Loucy (cell line): ENCODE measurements around the gene SAPCD1.

Experiments used
- H2AFZ ChIP-seq: fragments of 200-600 bp; sonication (generic); 2 replicates; pipeline ENCODE4 v1.6.0; 2016; ENCODE audit warnings: antibody characterized with exemption, mild to moderate bottlenecking, low read length, moderate library complexity
- H3F3A ChIP-seq: fragments of 200-600 bp; 2 replicates; pipeline ENCODE4 v1.6.0; 2016; ENCODE audit warnings: antibody characterized with exemption, low read depth, mild to moderate bottlenecking
- H3K27me3 ChIP-seq: fragments of 200-600 bp; sonication (generic); 2 replicates; pipeline ENCODE4 v1.6.1; 2014; ENCODE audit warnings: low read length, mild to moderate bottlenecking; ENCODE audit not compliant: insufficient read depth, poor library complexity, severe bottlenecking
- H3K36me3 ChIP-seq: fragments of 200-600 bp; sonication (generic); 2 replicates; pipeline ENCODE4 v1.6.1; 2016; ENCODE audit warnings: low read length; ENCODE audit not compliant: insufficient read depth
- H3K4me1 ChIP-seq: fragments of 200-600 bp; sonication (generic); 2 replicates; pipeline ENCODE4 v1.5.1; 2014; ENCODE audit warnings: low read length, mild to moderate bottlenecking; ENCODE audit not compliant: insufficient read depth, poor library complexity, severe bottlenecking
- H3K4me2 ChIP-seq: fragments of 200-600 bp; sonication (generic); 2 replicates; pipeline ENCODE4 v1.6.0; 2014; ENCODE audit warnings: antibody characterized with exemption, low read length, low read depth, mild to moderate bottlenecking; ENCODE audit not compliant: poor library complexity, severe bottlenecking
- H3K4me3 ChIP-seq: fragments of 200-600 bp; sonication (generic); 2 replicates; pipeline ENCODE4 v1.5.1; 2014; ENCODE audit warnings: low read length, mild to moderate bottlenecking, mixed read lengths; ENCODE audit not compliant: poor library complexity, severe bottlenecking
- H3K79me2 ChIP-seq: fragments of 200-600 bp; sonication (generic); 2 replicates; pipeline ENCODE4 v1.6.1; 2014; ENCODE audit warnings: low read length; ENCODE audit not compliant: insufficient read depth
- H3K9ac ChIP-seq: fragments of 200-600 bp; sonication (generic); 2 replicates; pipeline ENCODE4 v1.6.0; 2014; ENCODE audit warnings: mild to moderate bottlenecking, low read depth, low read length, moderate library complexity; ENCODE audit not compliant: poor library complexity, severe bottlenecking
- H3K9me2 ChIP-seq: fragments of 200-600 bp; sonication (generic); replicated peaks from 2 replicates; pipeline ENCODE4 v1.6.1; 2016; ENCODE audit warnings: low read depth, low read length, mixed read lengths
- H3K9me3 ChIP-seq: fragments of 200-600 bp; sonication (generic); 2 replicates; pipeline ENCODE4 v1.6.1; 2014; ENCODE audit warnings: mild to moderate bottlenecking, antibody characterized with exemption, low read length, low read depth; ENCODE audit not compliant: insufficient read depth
- H4K20me1 ChIP-seq: fragments of 200-600 bp; sonication (generic); 2 replicates; pipeline ENCODE4 v1.6.0; 2014; ENCODE audit warnings: antibody characterized with exemption, low read length, mild to moderate bottlenecking; ENCODE audit not compliant: insufficient read depth, poor library complexity, severe bottlenecking
- CTCF ChIP-seq: fragments of 200-600 bp; sonication (generic); conservative IDR thresholded peaks from 2 replicates; pipeline ENCODE4 v1.5.1; 2014; ENCODE audit warnings: mild to moderate bottlenecking, antibody characterized with exemption, low read length
- EZH2phosphoT487 ChIP-seq: fragments of 200-600 bp; IDR thresholded peaks from 2 replicates; pipeline ENCODE4 v1.6.1; 2018; ENCODE audit warnings: antibody characterized with exemption, mild to moderate bottlenecking, moderate library complexity, borderline replicate concordance

The SAPCD1 gene

GRCh38 chr6:31728767-31729514 is 33.5 kb upstream of the SAPCD1 start, which contains the start of gene DDAH2:
TSS of gene DDAH2 (minus strand) at chr6:31729299. CDS start at chr6:31729161, 138 bp downstream.
- peak within 1 kb of the TSS; percentile 85 for H3K4me2 ChIP-seq
- peaks cover 58% of the 10 kb centered on the region for H3K4me1 ChIP-seq
- H3F3A ChIP-seq = peaks cover 17% of the 10 kb centered on the region; the same call in 1 of the 2 replicates
- H3K36me3 ChIP-seq = peaks cover 38% of the 10 kb centered on the region
- H2AFZ ChIP-seq = peak within 1 kb of the TSS; percentile 45; the same call in 1 of the 2 replicates
- no peaks in the 10 kb centered on the region for H3K9me2 ChIP-seq
- no peaks in the 10 kb centered on the region for H3K27me3 ChIP-seq
- peaks cover 65% of the 10 kb centered on the region for H3K79me2 ChIP-seq
- H4K20me1 ChIP-seq = peaks cover 36% of the 10 kb centered on the region
- TF ChIP-seq CTCF (no peak), EZH2phosphoT487 (no peak)
- peak within 1 kb of the TSS; percentile 89 for H3K9ac ChIP-seq
- H3K4me3 ChIP-seq = peak within 1 kb of the TSS; percentile 94
- no peaks in the 10 kb centered on the region for H3K9me3 ChIP-seq

- H3K27me3 ChIP-seq = no peaks in the 10 kb centered on the region
- H3K36me3 ChIP-seq = peaks cover 41% of the 10 kb centered on the region
- H4K20me1 ChIP-seq = peaks cover 42% of the 10 kb centered on the region
- H3K9me3 ChIP-seq = no peaks in the 10 kb centered on the region
- H2AFZ ChIP-seq = peak overlapping the region; percentile 45; the same call in 1 of the 2 replicates
- H3K4me2 ChIP-seq = peak overlapping the region; percentile 85
- no peaks in the 10 kb centered on the region for H3K9me2 ChIP-seq
- peak overlapping the region; percentile 94 for H3K4me3 ChIP-seq
- H3K79me2 ChIP-seq = peaks cover 71% of the 10 kb centered on the region
- TF ChIP-seq CTCF (peak; percentile 96), EZH2phosphoT487 (no peak)
- H3K9ac ChIP-seq = peak overlapping the region; percentile 89
- H3F3A ChIP-seq = peaks cover 17% of the 10 kb centered on the region; the same call in 1 of the 2 replicates
- peaks cover 64% of the 10 kb centered on the region for H3K4me1 ChIP-seq
Observed at GRCh38 chr6:31729515-31729978, 32.9 kb upstream of the SAPCD1 start.

GRCh38 chr6:31729979-31730630 is 32.4 kb upstream of the SAPCD1 start:
- Histone ChIP-seq H3K36me3 (peaks cover 41% of the 10 kb centered on the region), H3K4me1 (peaks cover 64% of the 10 kb centered on the region)

More at GRCh38 chr6:31729979-31730630, 32.4 kb upstream of the SAPCD1 start:
- peak overlapping the region; percentile 85 for H3K4me2 ChIP-seq
- H3K4me3 ChIP-seq = peak overlapping the region; percentile 94
- peaks cover 77% of the 10 kb centered on the region for H3K79me2 ChIP-seq
- TF ChIP-seq EZH2phosphoT487 = no peak
- TF ChIP-seq CTCF = 0 out of 2 replicates have a peak, but pooled peaks have one; percentile 1
- peaks cover 43% of the 10 kb centered on the region for H4K20me1 ChIP-seq
- H3F3A ChIP-seq = peaks cover 17% of the 10 kb centered on the region; the same call in 1 of the 2 replicates
- H2AFZ ChIP-seq = peak overlapping the region; percentile 45; the same call in 1 of the 2 replicates
- H3K9ac ChIP-seq = peak overlapping the region; percentile 89
- no peaks in the 10 kb centered on the region for H3K9me3 ChIP-seq
- no peaks in the 10 kb centered on the region for H3K27me3 ChIP-seq
- H3K9me2 ChIP-seq = no peaks in the 10 kb centered on the region
